RWPE2 (cell line): ENCODE data around the gene PRKAG2.
A peak's percentile ranks its signal among the peaks of the same experiment; 100 is the strongest.

Experiments
- ATAC-seq: fragments of 200-7000 bp; cut with Tn5 transposase; 3 replicates; pipeline ENCODE4 v1.9.1; 2021; ENCODE audit warnings: low read depth
- DNase-seq: peaks from one replicate; pipeline ENCODE4 v3.0.0-alpha.2; 2020; ENCODE audit warnings: low spot score
- H3K27ac ChIP-seq: fragments of 450-650 bp; 2 replicates; pipeline ENCODE4 v1.5.1; 2017; ENCODE audit warnings: mild to moderate bottlenecking; ENCODE audit not compliant: poor library complexity, severe bottlenecking
- H3K27me3 ChIP-seq: fragments of 250-450 bp; sonication (Bioruptor Pico); 2 replicates; pipeline ENCODE4 v1.5.1; 2021; ENCODE audit warnings: mild to moderate bottlenecking, moderate library complexity; ENCODE audit not compliant: insufficient read depth, poor library complexity, severe bottlenecking
- H3K36me3 ChIP-seq: fragments of 250-450 bp; sonication (Bioruptor Pico); 2 replicates; pipeline ENCODE4 v1.5.1; 2020; ENCODE audit warnings: low read depth, mild to moderate bottlenecking, moderate library complexity
- H3K4me1 ChIP-seq: fragments of 250-450 bp; sonication (Bioruptor Pico); 2 replicates; pipeline ENCODE4 v1.5.1; 2021; ENCODE audit warnings: mild to moderate bottlenecking, moderate library complexity; ENCODE audit not compliant: insufficient read depth, poor library complexity, severe bottlenecking
- H3K4me3 ChIP-seq: fragments of 250-450 bp; sonication (Bioruptor Pico); 2 replicates; pipeline ENCODE4 v1.5.1; 2021; ENCODE audit warnings: mild to moderate bottlenecking, moderate library complexity; ENCODE audit not compliant: severe bottlenecking
- H3K9me3 ChIP-seq: fragments of 250-450 bp; sonication (Bioruptor Pico); 2 replicates; pipeline ENCODE4 v1.5.1; 2021; ENCODE audit warnings: mild to moderate bottlenecking, moderate library complexity; ENCODE audit not compliant: severe bottlenecking
- CTCF ChIP-seq: fragments of 450-650 bp; IDR thresholded peaks from one replicate; pipeline ENCODE4 v1.5.1; 2017; ENCODE audit warnings: mild to moderate bottlenecking, moderate library complexity; ENCODE audit not compliant: poor library complexity, severe bottlenecking

The PRKAG2 gene

GRCh38 chr7:151758622-151759540 is 118.0 kb downstream of the PRKAG2 start:
- no peaks in the 10 kb centered on the region for H3K27me3 ChIP-seq
- H3K9me3 ChIP-seq, result no peaks in the 10 kb centered on the region
- H3K27ac ChIP-seq, result no peak overlapping the region
- no peak for ATAC-seq
- H3K4me3 ChIP-seq, result no peak overlapping the region
- no peak for DNase-seq
- no peak for TF ChIP-seq CTCF
- H3K4me1 ChIP-seq, result peaks cover 15% of the 10 kb centered on the region
- H3K36me3 ChIP-seq, result no peaks in the 10 kb centered on the region

GRCh38 chr7:151757274-151757673 is 119.6 kb downstream of the PRKAG2 start:
- no peaks in the 10 kb centered on the region for H3K9me3 ChIP-seq
- no peak overlapping the region for H3K27ac ChIP-seq
- H3K36me3 ChIP-seq, result no peaks in the 10 kb centered on the region
- H3K27me3 ChIP-seq, result no peaks in the 10 kb centered on the region
- TF ChIP-seq CTCF, result no peak
- DNase-seq (no peak), ATAC-seq (no peak)
- H3K4me1 ChIP-seq, result peaks cover 18% of the 10 kb centered on the region
- H3K4me3 ChIP-seq, result no peak overlapping the region

GRCh38 chr7:151756866-151757265 is 120.0 kb downstream of the PRKAG2 start:
- no peak for TF ChIP-seq CTCF
- Histone ChIP-seq H3K27me3 (no peaks in the 10 kb centered on the region), H3K4me3 (no peak overlapping the region), H3K9me3 (no peaks in the 10 kb centered on the region), H3K36me3 (no peaks in the 10 kb centered on the region), H3K27ac (no peak overlapping the region), H3K4me1 (peaks cover 18% of the 10 kb centered on the region)
- ATAC-seq (no peak), DNase-seq (no peak)

- no peaks in the 10 kb centered on the region for H3K27me3 ChIP-seq
- ATAC-seq (peak; percentile 11; the same call in 1 of the 3 replicates), DNase-seq (no peak)
- peaks cover 18% of the 10 kb centered on the region for H3K4me1 ChIP-seq
- no peaks in the 10 kb centered on the region for H3K9me3 ChIP-seq
- H3K27ac ChIP-seq, result peak overlapping the region; percentile 79
- H3K36me3 ChIP-seq, result no peaks in the 10 kb centered on the region
- TF ChIP-seq CTCF, result no peak
- H3K4me3 ChIP-seq, result no peak overlapping the region
Measured at GRCh38 chr7:151756076-151756731, 120.7 kb downstream of the PRKAG2 start.
